ENCODE measurements around the gene PROSER2.

The PROSER2 gene

GRCh38 chr10:11799736-11800080 lies 23.4 kb upstream of the PROSER2 start:
- Histone ChIP-seq H3K4me1 (ENCODE audit: control insufficient read depth in 5 of 5, insufficient read depth in 5 of 5, low read length in 5 of 5) (peaks cover 0 to 8% (median 0%) of the 10 kb centered on the region in 5 donors), H3K27ac (ENCODE audit: low read depth, low read length) (no peak overlapping the region), H3K9me3 (ENCODE audit: control insufficient read depth in 5 of 5, low read length in 5 of 5) (no peaks in the 10 kb centered on the region), H3K27me3 (ENCODE audit: control insufficient read depth in 5 of 5, insufficient read depth in 4 of 5, low read length in 5 of 5) (no peaks in the 10 kb centered on the region), H3K9ac (ENCODE audit: low read length in 5 of 5) (no peak overlapping the region), H3K36me3 (ENCODE audit: control insufficient read depth in 5 of 5, insufficient read depth in 5 of 5, low read length in 5 of 5) (no peaks in the 10 kb centered on the region), H3K4me3 (ENCODE audit: low read depth in 1 of 5, low read length in 5 of 5) (no peak overlapping the region)

GRCh38 chr10:11804336-11804735 lies 18.8 kb upstream of the PROSER2 start:
- Histone ChIP-seq H3K9ac (ENCODE audit: low read length in 5 of 5) (no peak overlapping the region), H3K36me3 (ENCODE audit: control insufficient read depth in 5 of 5, insufficient read depth in 5 of 5, low read length in 5 of 5) (no peaks in the 10 kb centered on the region), H3K4me1 (ENCODE audit: control insufficient read depth in 5 of 5, insufficient read depth in 5 of 5, low read length in 5 of 5) (peaks cover 0 to 3% (median 0%) of the 10 kb centered on the region in 5 donors), H3K27ac (ENCODE audit: low read depth, low read length) (no peak overlapping the region), H3K9me3 (ENCODE audit: control insufficient read depth in 5 of 5, low read length in 5 of 5) (no peaks in the 10 kb centered on the region), H3K4me3 (ENCODE audit: low read depth in 1 of 5, low read length in 5 of 5) (no peak overlapping the region), H3K27me3 (ENCODE audit: control insufficient read depth in 5 of 5, insufficient read depth in 4 of 5, low read length in 5 of 5) (peaks cover 0 to 2% (median 0%) of the 10 kb centered on the region in 5 donors)

GRCh38 chr10:11805792-11806191 lies 17.4 kb upstream of the PROSER2 start:
- H3K27me3 ChIP-seq (ENCODE audit: control insufficient read depth in 5 of 5, insufficient read depth in 4 of 5, low read length in 5 of 5), result peaks cover 0 to 2% (median 0%) of the 10 kb centered on the region in 5 donors
- no peak overlapping the region for H3K4me3 ChIP-seq (ENCODE audit: low read depth in 1 of 5, low read length in 5 of 5)
- H3K36me3 ChIP-seq (ENCODE audit: control insufficient read depth in 5 of 5, insufficient read depth in 5 of 5, low read length in 5 of 5), result no peaks in the 10 kb centered on the region
- no peak overlapping the region for H3K9ac ChIP-seq (ENCODE audit: low read length in 5 of 5)
- no peaks in the 10 kb centered on the region for H3K9me3 ChIP-seq (ENCODE audit: control insufficient read depth in 5 of 5, low read length in 5 of 5)
- no peaks in the 10 kb centered on the region for H3K4me1 ChIP-seq (ENCODE audit: control insufficient read depth in 5 of 5, insufficient read depth in 5 of 5, low read length in 5 of 5)
- H3K27ac ChIP-seq (ENCODE audit: low read depth, low read length), result no peak overlapping the region

- no peak overlapping the region for H3K27ac ChIP-seq (ENCODE audit: low read depth, low read length)
- H3K4me1 ChIP-seq (ENCODE audit: control insufficient read depth in 5 of 5, insufficient read depth in 5 of 5, low read length in 5 of 5), result no peaks in the 10 kb centered on the region
- no peaks in the 10 kb centered on the region for H3K36me3 ChIP-seq (ENCODE audit: control insufficient read depth in 5 of 5, insufficient read depth in 5 of 5, low read length in 5 of 5)
- H3K9me3 ChIP-seq (ENCODE audit: control insufficient read depth in 5 of 5, low read length in 5 of 5), result no peaks in the 10 kb centered on the region
- H3K27me3 ChIP-seq (ENCODE audit: control insufficient read depth in 5 of 5, insufficient read depth in 4 of 5, low read length in 5 of 5), result peaks cover 0 to 2% (median 0%) of the 10 kb centered on the region in 5 donors
- H3K4me3 ChIP-seq (ENCODE audit: low read depth in 1 of 5, low read length in 5 of 5), result no peak overlapping the region
- no peak overlapping the region for H3K9ac ChIP-seq (ENCODE audit: low read length in 5 of 5)
These were observed 16.4 kb upstream of the PROSER2 start for GRCh38 chr10:11806706-11807105.

- Histone ChIP-seq H3K4me1 (ENCODE audit: control insufficient read depth in 5 of 5, insufficient read depth in 5 of 5, low read length in 5 of 5) (peaks cover 0 to 3% (median 0%) of the 10 kb centered on the region in 5 donors), H3K9ac (ENCODE audit: low read length in 5 of 5) (no peak overlapping the region), H3K27me3 (ENCODE audit: control insufficient read depth in 5 of 5, insufficient read depth in 4 of 5, low read length in 5 of 5) (peaks cover 0 to 2% (median 0%) of the 10 kb centered on the region in 5 donors), H3K27ac (ENCODE audit: low read depth, low read length) (no peak overlapping the region), H3K4me3 (ENCODE audit: low read depth in 1 of 5, low read length in 5 of 5) (no peak overlapping the region), H3K36me3 (ENCODE audit: control insufficient read depth in 5 of 5, insufficient read depth in 5 of 5, low read length in 5 of 5) (no peaks in the 10 kb centered on the region), H3K9me3 (ENCODE audit: control insufficient read depth in 5 of 5, low read length in 5 of 5) (no peaks in the 10 kb centered on the region)
These were observed 14.3 kb upstream of the PROSER2 start for GRCh38 chr10:11808808-11809207.

- Histone ChIP-seq H3K36me3 (ENCODE audit: control insufficient read depth in 5 of 5, insufficient read depth in 5 of 5, low read length in 5 of 5) (no peaks in the 10 kb centered on the region), H3K9ac (ENCODE audit: low read length in 5 of 5) (no peak overlapping the region), H3K4me3 (ENCODE audit: low read depth in 1 of 5, low read length in 5 of 5) (no peak overlapping the region), H3K4me1 (ENCODE audit: control insufficient read depth in 5 of 5, insufficient read depth in 5 of 5, low read length in 5 of 5) (peaks cover 0 to 10% (median 0%) of the 10 kb centered on the region in 5 donors), H3K27ac (ENCODE audit: low read depth, low read length) (no peak overlapping the region), H3K9me3 (ENCODE audit: control insufficient read depth in 5 of 5, low read length in 5 of 5) (no peaks in the 10 kb centered on the region), H3K27me3 (ENCODE audit: control insufficient read depth in 5 of 5, insufficient read depth in 4 of 5, low read length in 5 of 5) (peaks cover 0 to 2% (median 0%) of the 10 kb centered on the region in 5 donors)
These were observed 12.8 kb upstream of the PROSER2 start for GRCh38 chr10:11810313-11810766.

- H3K27ac ChIP-seq (ENCODE audit: low read depth, low read length), result no peak overlapping the region
- peaks cover 0 to 2% (median 0%) of the 10 kb centered on the region in 5 donors for H3K27me3 ChIP-seq (ENCODE audit: control insufficient read depth in 5 of 5, insufficient read depth in 4 of 5, low read length in 5 of 5)
These were observed 12.2 kb upstream of the PROSER2 start for GRCh38 chr10:11810973-11811372.

GRCh38 chr10:11813177-11813576 lies 10.0 kb upstream of the PROSER2 start:
- Histone ChIP-seq H3K4me1 (ENCODE audit: control insufficient read depth in 5 of 5, insufficient read depth in 5 of 5, low read length in 5 of 5) (peaks cover 0 to 10% (median 0%) of the 10 kb centered on the region in 5 donors), H3K9ac (ENCODE audit: low read length in 5 of 5) (no peak overlapping the region), H3K36me3 (ENCODE audit: control insufficient read depth in 5 of 5, insufficient read depth in 5 of 5, low read length in 5 of 5) (no peaks in the 10 kb centered on the region), H3K4me3 (ENCODE audit: low read depth in 1 of 5, low read length in 5 of 5) (no peak overlapping the region), H3K27ac (ENCODE audit: low read depth, low read length) (no peak overlapping the region), H3K9me3 (ENCODE audit: control insufficient read depth in 5 of 5, low read length in 5 of 5) (no peaks in the 10 kb centered on the region), H3K27me3 (ENCODE audit: control insufficient read depth in 5 of 5, insufficient read depth in 4 of 5, low read length in 5 of 5) (peaks cover 0 to 2% (median 0%) of the 10 kb centered on the region in 5 donors)

More at GRCh38 chr10:11810973-11811372, 12.2 kb upstream of the PROSER2 start:
- no peak overlapping the region for H3K4me3 ChIP-seq (ENCODE audit: low read depth in 1 of 5, low read length in 5 of 5)
- H3K9me3 ChIP-seq (ENCODE audit: control insufficient read depth in 5 of 5, low read length in 5 of 5), result no peaks in the 10 kb centered on the region
- no peaks in the 10 kb centered on the region for H3K36me3 ChIP-seq (ENCODE audit: control insufficient read depth in 5 of 5, insufficient read depth in 5 of 5, low read length in 5 of 5)
- H3K9ac ChIP-seq (ENCODE audit: low read length in 5 of 5), result no peak overlapping the region
- H3K4me1 ChIP-seq (ENCODE audit: control insufficient read depth in 5 of 5, insufficient read depth in 5 of 5, low read length in 5 of 5), result peaks cover 0 to 10% (median 0%) of the 10 kb centered on the region in 5 donors

GRCh38 chr10:11813855-11814567 lies 9.1 kb upstream of the PROSER2 start:
- H3K27me3 ChIP-seq (ENCODE audit: control insufficient read depth in 5 of 5, insufficient read depth in 4 of 5, low read length in 5 of 5), result peaks cover 0 to 2% (median 0%) of the 10 kb centered on the region in 5 donors
- no peaks in the 10 kb centered on the region for H3K9me3 ChIP-seq (ENCODE audit: control insufficient read depth in 5 of 5, low read length in 5 of 5)
- no peak overlapping the region for H3K9ac ChIP-seq (ENCODE audit: low read length in 5 of 5)
- H3K4me3 ChIP-seq (ENCODE audit: low read depth in 1 of 5, low read length in 5 of 5), result no peak overlapping the region
- H3K4me1 ChIP-seq (ENCODE audit: control insufficient read depth in 5 of 5, insufficient read depth in 5 of 5, low read length in 5 of 5), result peaks cover 0 to 10% (median 0%) of the 10 kb centered on the region in 5 donors
- no peak overlapping the region for H3K27ac ChIP-seq (ENCODE audit: low read depth, low read length)
- H3K36me3 ChIP-seq (ENCODE audit: control insufficient read depth in 5 of 5, insufficient read depth in 5 of 5, low read length in 5 of 5), result no peaks in the 10 kb centered on the region

GRCh38 chr10:11819027-11819426 lies 4.1 kb upstream of the PROSER2 start:
- Histone ChIP-seq H3K4me3 (ENCODE audit: low read depth in 1 of 5, low read length in 5 of 5) (no peak overlapping the region), H3K27ac (ENCODE audit: low read depth, low read length) (no peak overlapping the region), H3K36me3 (ENCODE audit: control insufficient read depth in 5 of 5, insufficient read depth in 5 of 5, low read length in 5 of 5) (no peaks in the 10 kb centered on the region), H3K9me3 (ENCODE audit: control insufficient read depth in 5 of 5, low read length in 5 of 5) (no peaks in the 10 kb centered on the region), H3K27me3 (ENCODE audit: control insufficient read depth in 5 of 5, insufficient read depth in 4 of 5, low read length in 5 of 5) (peaks cover 0 to 6% (median 0%) of the 10 kb centered on the region in 5 donors), H3K4me1 (ENCODE audit: control insufficient read depth in 5 of 5, insufficient read depth in 5 of 5, low read length in 5 of 5) (peaks cover 0 to 16% (median 10%) of the 10 kb centered on the region in 5 donors), H3K9ac (ENCODE audit: low read length in 5 of 5) (no peak overlapping the region)

All from subcutaneous abdominal adipose tissue (tissue), 5 donors.